Hindlimb muscle (tissue), 1 donor: ENCODE data around the gene EXT2. TPM values are rescaled to one million over a fixed set of nuclear protein-coding genes. Genes with fewer than 3 reads are reported as not detected.

Experiments
- DNase-seq: peaks from one replicate; pipeline ENCODE4 v3.0.0-alpha.2; 2013
- polyA plus RNA-seq: library from polyadenylated mRNA; unstranded; fragments of 120-200 nt; gene quantifications from one replicate; pipeline ENCODE4 v1.2.1, GENCODE V29; 2013; ENCODE audit not compliant: insufficient read length

The EXT2 gene
- polyA plus RNA-seq, 1 donor = 50.3 TPM

DNA sequence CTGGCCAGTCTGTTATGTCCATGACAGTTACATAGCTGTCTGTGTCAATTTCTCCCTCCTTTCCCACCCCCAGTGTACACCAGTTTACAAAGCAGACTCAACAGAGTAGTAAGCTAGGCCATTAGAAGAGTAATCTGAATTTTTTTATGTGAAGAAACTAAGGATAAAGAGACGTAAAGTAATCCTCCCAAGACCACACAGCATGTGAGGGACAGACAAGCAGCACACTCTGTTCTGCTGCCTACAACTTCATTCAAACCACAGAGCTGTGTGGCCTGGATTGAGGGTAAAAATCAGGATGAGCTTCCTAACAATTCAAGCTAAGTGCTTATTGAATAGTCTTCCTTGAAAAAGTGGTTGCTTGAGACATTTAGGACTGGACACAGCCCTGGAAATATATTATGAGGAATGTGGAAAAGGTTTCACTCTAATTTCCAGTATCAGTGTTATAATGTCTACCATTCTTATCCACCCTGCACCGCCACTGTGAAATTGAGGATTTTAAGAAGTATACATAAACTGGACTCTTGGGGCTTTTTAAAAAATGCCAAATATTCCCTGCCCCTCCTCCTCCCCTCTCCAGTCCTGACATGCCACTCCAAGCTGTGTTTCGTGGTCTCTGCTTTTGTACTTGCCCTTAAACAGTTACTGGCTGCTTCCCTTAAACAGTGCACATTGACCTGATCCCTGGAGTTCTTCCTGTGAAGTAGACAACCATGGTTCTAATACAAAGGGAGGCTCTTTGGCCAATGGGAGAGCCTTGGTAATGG lies 40.9 kb downstream of the EXT2 start:
- DNase-seq = no peak

DNA sequence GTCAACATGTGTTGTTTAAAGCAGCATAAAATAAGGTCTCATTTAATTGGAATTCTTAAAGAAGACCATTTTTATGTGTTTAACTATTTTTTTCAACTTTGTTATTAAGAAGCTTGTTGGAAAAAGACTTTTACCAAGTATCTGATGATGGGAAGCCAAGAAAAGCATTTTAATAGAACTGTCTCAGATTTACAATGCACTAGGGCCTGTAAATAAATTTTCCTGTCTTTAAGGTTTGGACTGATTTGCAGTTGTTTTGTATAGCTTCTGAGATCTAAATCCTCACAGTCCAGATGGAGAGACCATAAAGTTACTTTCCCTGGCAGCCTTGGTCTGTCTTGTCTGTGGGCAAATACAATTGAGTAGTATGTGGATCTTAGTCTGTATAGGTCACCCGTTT lies 41.6 kb downstream of the EXT2 start:
- DNase-seq = no peak

DNA sequence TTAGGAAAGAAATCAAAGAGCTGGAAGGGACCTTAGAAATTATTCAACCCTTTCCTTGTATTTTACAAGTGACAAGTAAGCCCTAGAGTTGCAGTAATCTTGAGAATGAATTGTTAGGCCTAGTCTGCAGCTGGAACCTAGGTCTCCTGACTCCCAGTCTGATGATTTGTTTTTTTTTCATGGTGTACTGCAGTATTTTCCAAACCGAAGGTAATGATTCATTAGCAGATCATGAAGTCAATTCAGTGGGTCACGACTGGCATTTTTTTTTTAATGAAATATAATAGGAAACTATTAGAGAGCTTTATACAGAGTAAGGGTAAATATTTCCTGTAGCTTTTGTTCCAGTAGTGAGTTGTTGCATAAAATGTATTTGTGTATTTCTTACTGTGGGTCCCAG lies 42.8 kb downstream of the EXT2 start:
- no peak for DNase-seq

DNA sequence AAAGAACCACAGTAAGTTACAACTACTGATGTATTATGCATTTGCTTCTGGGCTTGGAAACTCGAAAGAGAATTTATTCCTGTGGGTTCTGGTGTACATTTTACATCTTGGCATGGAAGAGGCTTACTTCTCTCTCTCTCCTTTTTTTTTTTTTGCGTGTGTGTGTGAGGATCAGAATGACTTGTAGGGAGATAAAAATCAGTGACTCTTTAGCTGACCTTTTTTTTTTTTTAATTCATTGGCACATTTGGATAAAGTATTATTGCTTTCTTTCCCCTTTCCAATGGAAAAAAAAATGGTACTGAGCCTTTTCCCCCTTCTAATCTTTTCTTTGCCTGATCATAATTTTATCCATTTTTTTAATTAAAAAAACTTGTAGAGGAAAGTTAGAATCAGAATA lies 43.5 kb downstream of the EXT2 start:
- DNase-seq = no peak

DNA sequence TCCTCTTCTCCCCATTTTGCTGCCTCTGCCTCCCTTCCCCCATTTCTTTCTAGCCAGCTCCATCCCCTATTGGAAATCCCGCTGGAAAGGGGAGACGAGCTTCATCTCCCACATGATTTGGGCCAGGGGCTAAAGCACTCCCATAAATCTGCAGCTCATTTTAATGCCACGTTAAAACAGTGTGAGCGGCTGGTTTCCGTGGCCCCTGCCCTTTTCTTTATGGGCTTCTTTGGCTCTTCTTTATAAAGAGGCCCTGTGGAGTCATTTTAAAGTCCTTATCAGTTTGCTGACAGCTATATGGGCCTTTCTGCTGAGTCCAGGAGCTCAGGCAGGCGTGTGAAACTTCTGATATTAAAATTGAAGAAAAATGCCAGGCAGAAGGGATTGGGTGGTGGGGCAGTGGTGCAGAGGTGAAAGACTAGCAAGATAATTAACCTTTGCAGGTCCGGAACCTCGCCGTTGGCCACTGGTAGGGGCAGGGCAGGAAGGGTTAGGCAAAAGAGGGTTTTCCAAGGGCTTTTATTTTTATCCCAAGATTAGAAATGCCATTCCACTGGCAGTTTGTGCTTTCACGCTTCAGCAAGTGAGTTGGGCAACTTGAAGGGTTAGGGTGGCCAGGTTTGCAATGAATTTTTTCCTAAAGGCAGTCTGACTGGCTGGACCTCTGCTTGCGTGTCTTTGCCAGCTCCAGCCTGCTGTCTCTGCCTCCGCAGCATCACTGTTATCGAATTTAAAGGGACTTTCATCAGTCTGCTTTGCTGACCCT lies 44.3 kb downstream of the EXT2 start:
- DNase-seq = peak; percentile 40

DNA sequence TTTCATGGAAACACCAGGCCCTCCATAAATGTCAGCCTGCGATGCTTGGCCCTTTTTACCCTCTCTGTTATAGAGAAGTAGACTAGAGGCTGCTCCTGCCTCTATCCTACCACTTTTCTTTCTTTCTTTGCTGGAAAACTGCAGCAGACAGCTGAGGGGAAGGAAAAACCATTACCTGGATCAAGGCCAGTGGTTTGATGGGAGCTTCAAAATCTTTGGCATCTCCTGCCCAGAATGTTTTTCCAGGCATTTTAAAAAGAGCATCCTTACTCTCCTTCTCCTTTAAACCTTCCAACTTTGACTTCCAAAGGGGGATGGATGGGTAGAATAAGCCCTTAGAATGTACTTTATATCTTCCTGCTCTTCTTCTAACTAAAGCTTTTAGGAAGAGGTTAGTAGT lies 44.9 kb downstream of the EXT2 start:
- DNase-seq = peak; percentile 79

DNA sequence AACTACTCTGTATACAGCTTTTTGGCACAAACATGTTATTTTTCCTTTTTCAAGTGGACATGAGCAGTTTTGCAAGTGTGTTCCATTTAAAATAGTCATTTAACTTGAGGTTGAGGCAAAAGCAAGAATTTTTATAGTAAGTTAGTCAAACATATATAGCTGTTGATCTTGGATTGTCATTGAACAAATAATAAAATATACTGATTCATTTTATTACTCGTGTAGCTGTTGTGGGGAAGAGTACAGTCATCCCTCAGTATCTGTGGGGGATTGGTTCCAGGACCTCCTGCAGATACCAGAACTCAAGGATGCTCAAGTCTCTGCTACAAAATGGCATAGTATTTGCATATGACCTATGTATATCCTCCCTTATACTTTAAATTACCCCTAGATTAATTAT lies 45.3 kb downstream of the EXT2 start:
- DNase-seq = no peak

DNA sequence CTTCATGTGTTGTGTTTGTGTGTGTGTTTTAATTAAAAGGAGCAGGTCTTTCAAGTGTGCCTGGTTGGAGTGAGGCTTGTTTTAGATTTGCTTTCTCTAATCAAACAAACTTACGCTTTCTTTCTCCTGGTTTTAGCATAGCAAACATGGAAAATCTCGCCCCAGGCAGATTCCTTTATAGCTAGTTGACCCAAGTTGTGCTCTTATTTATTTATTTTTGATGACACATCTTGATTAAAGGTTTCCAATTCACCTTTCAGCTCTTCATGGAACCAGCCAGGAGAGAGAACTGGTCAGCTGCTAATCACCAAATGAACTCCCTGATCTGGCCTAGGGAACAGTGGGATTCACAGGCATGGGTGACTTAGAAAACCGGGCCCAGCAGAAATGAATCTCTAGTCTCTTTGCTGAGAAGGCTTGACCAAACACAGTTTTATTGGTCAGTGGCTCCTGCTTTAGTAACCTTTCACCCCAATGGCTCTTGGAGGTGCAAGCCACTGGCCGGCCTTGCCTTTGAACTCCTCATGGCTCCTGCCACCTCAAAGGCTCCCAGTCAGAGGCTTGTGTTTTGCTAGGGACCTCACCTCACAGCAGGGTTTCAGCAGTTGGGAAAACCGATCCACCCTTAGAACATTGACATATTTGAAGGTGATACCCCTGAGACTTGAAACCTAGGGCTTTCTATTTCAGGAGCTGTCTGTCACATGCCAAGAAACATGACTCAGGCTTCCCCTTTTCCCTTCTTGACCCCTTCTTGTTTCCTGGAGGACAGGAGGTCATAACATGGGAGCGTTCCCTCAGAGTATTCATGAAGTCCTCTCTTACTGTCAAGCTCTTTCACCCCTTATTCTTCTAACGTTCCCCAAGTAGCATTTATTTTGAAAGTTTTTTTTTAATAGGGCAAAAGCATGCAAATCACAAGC lies 48.8 kb downstream of the EXT2 start:
- no peak for DNase-seq

DNA sequence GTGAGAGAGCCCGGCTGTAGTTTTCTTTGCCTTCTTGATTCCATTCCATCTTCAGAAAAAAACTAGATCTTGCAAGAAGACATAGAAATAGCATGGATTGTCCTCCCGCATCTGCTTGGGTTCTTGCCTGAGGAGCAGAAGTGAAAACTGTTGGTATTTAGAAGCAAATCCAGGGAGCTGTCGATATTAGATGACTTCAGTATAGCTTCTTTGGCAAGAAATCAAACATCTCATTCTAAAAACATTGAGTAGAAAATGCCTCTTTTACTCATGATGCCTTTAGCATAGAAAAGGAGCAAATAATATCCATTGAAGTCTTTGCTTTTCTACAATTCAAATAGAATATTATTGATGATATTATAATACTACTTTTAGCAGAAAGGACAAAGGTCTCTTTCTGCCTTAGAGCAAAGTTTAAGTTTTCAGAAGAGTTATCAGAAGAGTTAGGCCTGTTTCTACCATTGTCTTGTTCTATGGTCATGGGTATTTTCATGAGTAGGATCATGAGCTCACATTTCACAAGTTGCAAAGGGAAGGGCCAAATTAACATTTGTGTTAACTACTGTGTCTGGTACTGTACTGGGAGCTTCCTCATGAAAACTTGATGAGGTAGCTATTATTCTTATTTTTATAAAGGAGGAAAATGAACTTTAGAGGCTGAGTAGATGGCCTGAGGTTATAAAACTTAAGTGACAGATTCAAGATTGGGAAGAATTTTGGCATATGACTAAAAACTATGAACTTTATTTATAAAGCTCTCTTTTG lies 49.7 kb downstream of the EXT2 start:
- no peak for DNase-seq

DNA sequence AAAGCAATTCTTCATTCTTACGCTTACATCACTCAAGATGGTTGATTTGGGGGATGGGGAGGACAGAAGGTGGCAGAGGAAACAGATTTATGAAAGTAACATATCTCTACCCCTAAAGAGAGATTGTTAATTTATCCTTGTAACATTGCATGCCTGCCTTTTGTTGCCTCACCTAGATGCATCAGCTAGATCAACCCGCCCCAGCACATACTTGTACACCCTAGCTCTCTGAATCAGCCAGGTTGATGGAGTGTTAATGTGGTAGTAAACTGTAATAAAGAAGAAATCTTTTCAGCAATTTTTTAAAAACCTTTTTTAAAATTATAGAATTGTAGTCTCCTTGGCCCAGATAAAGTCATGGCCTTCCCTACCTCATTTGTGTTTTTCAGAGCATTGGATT lies 51.5 kb downstream of the EXT2 start:
- no peak for DNase-seq

DNA sequence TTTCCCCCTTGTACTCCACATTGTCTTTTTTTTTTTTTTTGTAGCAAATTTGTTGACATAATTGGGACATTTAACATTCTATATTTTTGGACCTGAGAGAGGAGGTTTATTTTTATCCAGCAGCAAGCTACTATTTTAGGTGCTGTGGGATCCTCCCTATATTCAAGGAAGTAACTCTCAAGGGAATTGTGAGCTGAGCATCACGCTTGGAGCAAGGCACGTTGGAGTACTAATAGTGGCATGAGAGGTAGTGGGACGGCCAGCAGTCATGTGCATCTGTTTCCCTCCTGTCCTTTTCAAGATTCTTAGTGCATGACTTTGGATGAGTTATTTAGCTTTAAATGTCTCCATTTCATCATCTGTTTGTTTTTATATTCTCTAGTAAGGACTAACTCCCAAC lies 52.3 kb downstream of the EXT2 start:
- DNase-seq = no peak

DNA sequence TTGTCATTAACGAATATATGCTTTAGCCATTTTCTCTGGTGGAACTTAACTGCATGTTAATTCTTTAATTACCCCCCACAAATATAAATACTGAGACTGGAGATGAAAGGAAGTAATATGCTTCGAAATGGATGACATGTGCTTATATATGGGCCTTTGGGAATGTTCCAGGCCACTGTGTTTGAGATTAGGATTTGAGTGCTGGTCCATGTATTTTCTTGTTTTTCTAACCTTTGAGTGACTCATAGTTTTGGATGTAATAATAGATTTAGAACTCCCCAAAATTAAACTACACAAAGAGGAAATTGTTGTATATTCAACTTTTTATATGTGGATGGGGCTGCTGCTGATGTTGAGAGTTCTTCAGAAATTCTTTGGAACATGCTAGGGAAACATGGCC lies 54.2 kb downstream of the EXT2 start:
- no peak for DNase-seq

DNA sequence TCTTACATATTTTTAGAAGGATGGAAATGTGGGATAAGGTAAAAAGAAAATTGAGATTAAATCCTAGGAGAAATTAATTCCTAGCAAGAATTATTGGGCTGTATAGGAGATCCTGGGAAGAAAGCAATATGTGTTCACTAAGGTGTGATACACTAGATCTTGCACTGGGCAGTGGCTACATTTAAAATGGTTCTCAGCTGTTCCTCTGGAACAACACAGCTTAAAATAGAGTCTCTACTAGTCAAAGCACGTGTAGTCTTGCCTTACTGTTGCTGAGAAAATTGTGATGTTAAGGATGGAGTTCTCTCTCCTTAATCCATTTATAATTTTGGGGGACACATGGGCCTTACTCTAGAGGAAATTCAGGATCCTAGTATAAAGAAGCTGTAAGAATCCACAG lies 54.9 kb downstream of the EXT2 start:
- DNase-seq = no peak

DNA sequence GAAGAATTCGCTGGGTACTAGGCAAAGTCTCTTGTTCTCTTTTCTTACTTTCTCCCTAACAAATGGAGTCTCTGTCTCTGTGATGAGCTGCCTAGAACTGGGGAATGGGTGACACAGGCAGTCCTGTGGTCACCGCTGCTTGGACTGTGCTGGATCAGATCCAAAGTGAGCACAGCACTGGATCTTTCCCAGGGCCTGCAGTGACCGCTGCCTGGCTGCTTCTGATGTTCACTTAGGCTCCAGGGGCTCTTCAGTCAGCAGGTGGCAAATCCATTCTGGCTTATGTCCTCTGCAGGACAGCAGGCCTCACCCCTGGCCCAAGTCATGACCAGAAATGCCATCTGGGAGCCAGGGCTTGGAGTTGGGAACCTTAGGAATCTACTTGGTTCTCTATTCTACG lies 61.5 kb downstream of the EXT2 start:
- no peak for DNase-seq

DNA sequence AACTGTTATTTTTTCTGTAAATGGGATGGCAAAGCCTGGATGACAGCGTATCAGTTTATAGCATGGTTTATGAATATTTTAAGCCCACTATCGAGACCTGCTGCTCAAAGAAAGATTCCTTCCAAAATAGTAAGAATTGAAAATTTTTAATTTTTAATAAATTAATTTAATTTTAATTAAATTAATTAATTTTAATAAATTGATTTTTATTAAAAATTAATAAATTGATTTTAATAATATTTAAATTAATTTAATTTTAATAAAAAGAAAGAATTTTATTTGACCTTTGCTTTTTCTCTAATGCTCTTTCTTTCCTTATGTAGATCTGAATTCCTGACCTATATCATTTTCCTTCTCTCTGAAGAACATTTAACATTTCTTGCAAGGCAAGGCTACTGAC lies 62.9 kb downstream of the EXT2 start:
- no peak for DNase-seq

DNA sequence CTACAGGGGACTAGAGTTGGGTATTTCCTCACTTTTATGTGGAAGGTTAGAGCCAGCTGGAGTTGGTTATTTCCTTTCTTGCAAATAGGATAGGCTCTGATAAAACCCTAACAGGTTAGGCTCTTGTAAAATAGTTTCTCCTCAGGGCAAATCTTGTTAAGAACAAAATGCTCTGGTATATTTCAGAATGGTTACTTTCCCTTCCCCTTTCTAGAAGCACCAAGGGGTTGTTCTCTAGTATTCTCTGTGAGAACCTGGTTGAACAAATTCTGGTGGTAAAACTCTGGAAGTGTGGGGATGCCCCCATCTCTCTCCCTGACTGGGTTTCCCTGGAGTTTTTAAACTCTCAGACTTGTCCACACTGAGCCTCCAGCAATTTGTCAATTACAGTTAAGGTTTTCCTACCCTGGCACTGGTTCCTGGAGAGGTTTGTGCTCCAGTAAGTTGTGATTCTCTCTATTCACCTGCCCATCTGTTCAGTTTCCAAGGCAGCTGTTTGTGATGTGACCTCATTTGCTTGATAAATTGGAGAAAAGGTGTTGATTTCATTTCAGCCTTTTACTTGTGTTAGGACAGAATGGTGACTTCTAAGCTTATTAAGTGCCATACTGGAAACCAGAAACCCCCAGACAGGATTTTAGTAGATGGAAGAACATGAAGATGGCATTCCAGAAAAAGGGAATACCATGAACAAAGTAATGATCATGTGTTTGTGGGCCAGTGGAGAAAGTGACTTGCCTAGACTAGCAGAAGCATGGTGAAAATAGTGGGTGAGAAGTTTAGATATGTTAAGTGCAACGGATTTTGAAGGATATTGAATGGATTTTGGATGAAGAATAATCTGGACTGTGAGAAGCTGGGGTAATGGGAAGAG lies 64.6 kb downstream of the EXT2 start:
- no peak for DNase-seq

DNA sequence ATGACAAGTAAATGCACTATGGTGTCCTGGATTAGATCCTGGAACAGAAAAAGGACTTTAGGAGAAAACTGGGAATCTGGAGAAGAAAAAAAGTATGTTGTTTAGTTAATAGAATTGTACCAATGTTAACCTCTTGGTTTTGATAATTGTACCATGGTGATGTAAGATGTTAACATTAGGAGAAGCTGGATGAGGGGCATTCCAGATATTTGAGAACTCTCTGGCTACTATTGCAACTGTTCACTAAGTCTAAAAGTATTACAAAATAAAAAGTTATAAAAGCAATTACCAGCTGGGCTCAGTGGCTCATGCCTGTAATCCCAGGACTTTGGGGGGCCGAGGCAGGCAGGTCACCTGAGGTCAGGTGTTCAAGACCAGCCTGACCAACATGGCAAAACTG lies 66.5 kb downstream of the EXT2 start:
- DNase-seq = no peak

DNA sequence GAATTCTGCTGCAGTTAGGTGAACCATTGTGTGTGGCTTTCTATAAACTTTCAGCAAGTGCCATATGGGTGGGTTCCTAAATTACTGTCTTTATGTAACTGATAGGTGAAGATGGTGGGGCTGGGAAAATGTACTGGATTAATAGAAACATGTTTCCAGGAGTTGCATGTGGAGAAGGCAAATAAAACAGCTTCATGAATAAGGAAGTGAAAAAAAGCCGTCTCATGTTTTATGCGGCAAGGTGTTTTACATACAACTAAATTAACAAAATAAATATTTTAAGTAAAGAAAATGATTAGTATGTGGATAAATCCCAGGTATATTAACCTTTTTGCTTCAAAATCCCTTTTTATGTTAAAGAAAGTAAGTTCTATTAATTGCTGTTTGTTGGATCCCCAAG lies 67.2 kb downstream of the EXT2 start:
- DNase-seq = no peak

DNA sequence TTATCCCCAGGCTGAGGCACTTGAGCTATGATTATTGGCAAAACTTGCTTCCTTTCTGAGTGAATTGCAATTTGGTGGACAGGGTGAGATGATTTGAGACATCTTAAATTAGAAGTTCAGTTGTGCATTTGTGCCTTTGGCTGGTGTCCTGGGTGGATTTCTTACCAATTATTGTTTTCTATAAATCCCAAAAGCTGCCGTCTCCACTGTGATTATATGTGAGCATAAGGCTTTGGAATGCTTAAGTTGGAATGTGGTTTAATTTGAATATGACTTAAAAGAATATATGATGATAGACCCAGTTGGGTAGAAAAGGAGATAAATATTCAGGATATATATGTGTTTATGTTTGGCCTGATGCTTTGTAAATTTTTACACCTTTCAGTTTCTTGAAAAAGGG lies 70.0 kb downstream of the EXT2 start:
- no peak for DNase-seq

DNA sequence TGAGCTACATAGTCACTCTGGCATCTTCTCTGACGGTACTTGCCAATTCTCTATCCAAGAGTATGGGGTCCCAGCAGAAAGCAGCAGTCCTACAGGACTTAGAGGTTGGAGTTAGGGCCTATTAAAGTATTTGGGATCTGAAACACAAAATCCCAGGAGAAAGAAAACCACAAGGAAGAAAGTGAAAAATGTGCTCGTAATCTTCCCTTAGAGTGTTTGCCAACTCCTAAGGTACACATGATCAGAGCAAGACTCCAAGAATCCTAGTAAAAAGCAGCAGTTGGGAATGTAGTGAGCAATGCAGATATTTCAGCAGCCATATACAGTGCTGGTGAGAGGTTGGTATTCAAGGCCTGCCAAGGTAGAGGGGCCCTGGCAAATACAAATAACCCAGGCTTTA lies 71.6 kb downstream of the EXT2 start:
- no peak for DNase-seq

DNA sequence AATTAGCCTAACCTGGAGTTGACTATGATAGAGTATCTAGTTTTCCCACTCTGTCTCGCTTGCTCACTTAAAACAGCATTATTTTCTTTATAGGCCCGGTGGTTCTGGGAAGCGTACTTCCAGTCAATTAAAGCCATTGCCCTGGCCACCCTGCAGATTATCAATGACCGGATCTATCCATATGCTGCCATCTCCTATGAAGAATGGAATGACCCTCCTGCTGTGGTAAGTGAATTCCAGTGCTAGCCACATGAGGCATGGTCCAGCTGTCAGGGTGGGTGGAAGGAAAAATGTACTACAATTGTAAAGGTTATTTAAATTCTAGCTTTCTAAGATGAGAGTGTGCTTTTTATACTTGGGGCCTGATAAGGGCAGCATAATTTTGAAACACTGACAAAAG lies 76.0 kb downstream of the EXT2 start:
- DNase-seq = no peak
